ENCODE results near the gene DCAF8L2.
"Not testable (repeated sequence)": the region's sequence is repeated elsewhere in the genome, so short reads cannot be mapped to it uniquely, and the experiment has no call there.

The DCAF8L2 gene

DNA sequence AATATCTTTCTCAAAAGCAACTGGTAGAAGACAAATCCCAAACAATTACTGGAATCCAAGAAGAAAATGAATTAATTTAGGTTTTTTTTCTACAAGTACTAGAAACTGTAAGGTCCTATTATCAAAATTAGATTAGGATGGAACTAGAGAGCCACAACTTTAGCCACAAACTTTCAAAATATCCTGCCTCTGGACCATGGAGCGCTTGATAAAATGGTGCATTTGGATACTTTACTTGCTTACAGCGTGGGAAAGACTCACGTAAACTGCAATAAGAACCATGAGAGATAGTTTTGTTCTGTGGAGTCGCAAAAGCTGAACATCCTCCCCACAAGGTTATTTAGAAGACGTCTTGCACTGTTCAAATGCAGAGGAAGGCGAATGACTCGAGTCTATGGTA is at the start of gene DCAF8L2:
Gene DCAF8L2, plus strand, starts transcription at position 301 of the 400 bp plus-strand sequence. CDS start 156,552 bp downstream, outside the sequence.
- DNase-seq (ENCODE audit: low read depth, low spot score) = no peak

DNA sequence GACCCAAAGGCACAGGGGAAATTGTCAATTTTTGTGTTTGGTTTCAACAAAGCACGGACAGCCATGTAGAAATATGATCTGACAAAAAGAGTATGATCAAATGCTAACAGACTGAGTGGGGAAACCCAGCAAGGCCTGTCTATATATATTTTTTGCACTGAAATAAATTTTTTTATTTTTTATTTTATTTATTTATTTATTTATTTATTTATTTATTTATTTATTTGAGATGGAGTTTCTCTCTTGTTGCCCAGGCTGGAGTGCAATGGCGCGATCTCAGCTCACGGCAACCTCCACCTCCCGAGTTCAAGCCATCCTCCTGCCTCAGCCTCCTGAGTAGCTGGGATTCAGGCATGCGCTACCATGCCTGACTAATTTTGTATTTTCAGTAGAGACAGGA is 49.0 kb upstream of the DCAF8L2 start:
- not testable (repeated sequence) for DNase-seq (ENCODE audit: low read depth, low spot score)

GRCh38 chrX:27548624-27549023 is 41.5 kb upstream of the DCAF8L2 start:
- DNase-seq (ENCODE audit: low read depth, low spot score) = no peak

DNA sequence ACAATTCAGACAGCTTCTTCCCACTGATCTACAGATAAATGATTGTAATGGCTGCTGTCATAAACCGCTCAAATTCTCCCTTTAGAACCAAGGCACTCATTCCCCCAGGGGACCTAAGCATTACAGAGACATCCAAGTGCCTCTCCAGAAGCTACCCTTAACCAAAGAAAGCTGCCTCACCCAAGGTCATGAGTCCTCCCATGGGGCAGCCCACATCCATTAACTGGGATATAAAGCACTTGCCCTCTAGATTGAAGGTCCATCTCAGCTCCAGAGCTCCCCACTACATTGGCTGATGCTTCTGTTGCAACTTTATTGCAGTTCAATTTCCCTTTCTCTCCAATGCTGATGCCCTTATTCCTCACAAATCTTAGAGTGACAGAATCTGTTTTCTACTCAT is 40.5 kb upstream of the DCAF8L2 start:
- no peak for DNase-seq (ENCODE audit: low read depth, low spot score)

DNA sequence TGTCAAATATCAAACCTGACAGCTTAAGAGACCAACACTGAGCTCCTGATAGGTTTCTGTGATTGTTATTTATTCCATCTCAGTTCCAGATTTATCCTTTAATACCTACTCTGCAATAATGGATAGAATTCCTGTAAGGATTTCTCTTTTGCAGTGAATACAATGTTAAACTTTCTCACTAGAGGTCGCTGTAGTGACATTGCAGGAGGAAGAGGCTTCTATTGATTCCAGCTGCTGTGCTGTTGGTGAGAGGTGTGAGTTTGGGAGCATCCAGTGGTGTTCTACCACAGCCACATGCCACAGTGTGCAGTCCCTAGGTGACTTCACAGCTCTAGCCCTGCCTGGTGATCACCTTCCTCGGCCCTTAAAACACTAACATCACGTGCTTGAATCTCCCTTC is 34.6 kb upstream of the DCAF8L2 start:
- DNase-seq (ENCODE audit: low read depth, low spot score) = no peak

DNA sequence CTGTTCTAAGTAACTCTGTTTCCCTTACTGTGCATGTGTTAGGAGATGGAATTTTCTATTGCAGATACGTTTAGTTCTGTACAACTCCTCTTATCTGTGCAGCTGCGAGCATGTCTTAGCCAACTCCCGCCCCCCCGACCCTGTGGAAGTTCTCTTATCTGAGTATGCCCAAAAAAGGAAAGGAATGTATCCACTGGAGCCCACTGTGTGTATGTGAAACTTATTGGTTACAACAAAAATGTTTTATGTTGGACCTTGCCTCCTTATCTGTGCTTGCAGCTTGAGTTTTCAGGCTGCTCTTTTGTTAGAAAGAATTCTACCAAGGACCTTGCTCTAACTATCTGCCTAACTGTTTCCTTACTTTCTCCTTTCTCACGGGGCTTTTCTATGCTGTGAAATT is 24.2 kb upstream of the DCAF8L2 start:
- no peak for DNase-seq (ENCODE audit: low read depth, low spot score)

GRCh38 chrX:27571164-27571563 is 19.0 kb upstream of the DCAF8L2 start:
- no peak for DNase-seq (ENCODE audit: low read depth, low spot score)

GRCh38 chrX:27575565-27575964 is 14.6 kb upstream of the DCAF8L2 start:
- no peak for DNase-seq (ENCODE audit: low read depth, low spot score)

DNA sequence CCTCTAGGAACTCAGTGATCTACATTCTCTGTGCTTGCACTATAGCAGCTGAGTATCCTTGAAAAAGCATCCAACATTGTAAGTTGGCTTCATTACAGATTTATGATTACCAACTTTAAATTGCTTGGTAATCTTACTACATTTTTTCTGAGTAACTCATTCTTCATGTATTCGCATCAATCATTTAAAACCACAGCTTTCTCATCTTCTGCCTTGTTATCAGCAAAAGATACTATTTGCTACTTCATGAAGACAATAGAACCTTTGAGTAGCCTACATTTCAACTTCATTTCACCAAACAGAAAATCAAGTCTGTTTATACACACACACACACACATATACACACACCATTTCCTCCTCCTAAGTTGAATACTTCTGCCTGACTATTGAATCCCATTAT is 6.2 kb upstream of the DCAF8L2 start:
- DNase-seq (ENCODE audit: low read depth, low spot score) = no peak

DNA sequence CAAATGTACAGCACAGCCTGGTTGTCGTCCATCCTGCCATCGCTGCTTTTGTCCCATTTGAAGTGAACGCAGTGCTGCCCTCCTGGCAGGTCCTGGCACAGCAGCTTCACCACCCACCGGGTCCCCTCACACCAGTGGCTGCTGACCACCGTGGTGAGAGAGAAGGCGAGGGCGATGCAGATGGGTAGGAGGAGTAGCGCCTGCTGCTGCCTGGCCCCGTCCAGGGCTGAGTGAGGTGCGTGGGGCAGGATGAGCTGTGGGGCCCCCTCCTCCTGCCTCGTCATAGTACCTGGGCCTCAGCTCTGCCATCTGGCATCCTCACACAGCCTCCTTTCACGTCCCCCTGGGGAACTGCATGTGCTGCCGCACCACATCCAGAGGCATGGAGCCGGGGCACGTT is 1.8 kb downstream of the DCAF8L2 start:
- DNase-seq (ENCODE audit: low read depth, low spot score) = no peak

- DNase-seq (ENCODE audit: low read depth, low spot score) = no peak
These were observed 7.4 kb downstream of the DCAF8L2 start for GRCh38 chrX:27597508-27597907.

- DNase-seq (ENCODE audit: low read depth, low spot score) = no peak
These were observed 8.2 kb downstream of the DCAF8L2 start for GRCh38 chrX:27598312-27598711.

- no peak for DNase-seq (ENCODE audit: low read depth, low spot score)
These were observed 9.8 kb downstream of the DCAF8L2 start for GRCh38 chrX:27599928-27600327.

- DNase-seq (ENCODE audit: low read depth, low spot score) = no peak
These were observed 10.5 kb downstream of the DCAF8L2 start for GRCh38 chrX:27600686-27601085.

DNA sequence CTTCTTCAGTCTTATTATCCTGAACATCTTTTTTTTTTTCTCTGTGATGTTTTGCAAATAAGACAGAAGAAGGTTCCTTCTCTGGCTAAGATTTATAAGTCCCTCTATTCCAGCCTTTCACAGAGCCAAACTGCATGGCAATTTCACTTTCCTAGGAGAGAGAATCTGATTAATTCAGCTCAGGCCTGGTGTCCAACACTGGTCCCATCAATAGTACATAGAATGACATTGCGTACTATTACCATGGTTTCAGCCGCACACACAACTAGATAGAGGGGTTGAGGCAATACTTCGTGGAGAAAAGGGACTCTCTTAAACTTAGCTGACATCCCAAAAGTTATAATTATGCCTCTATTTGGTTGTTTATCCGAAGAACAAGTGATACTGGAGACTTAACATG is 18.5 kb downstream of the DCAF8L2 start:
- no peak for DNase-seq (ENCODE audit: low read depth, low spot score)

DNA sequence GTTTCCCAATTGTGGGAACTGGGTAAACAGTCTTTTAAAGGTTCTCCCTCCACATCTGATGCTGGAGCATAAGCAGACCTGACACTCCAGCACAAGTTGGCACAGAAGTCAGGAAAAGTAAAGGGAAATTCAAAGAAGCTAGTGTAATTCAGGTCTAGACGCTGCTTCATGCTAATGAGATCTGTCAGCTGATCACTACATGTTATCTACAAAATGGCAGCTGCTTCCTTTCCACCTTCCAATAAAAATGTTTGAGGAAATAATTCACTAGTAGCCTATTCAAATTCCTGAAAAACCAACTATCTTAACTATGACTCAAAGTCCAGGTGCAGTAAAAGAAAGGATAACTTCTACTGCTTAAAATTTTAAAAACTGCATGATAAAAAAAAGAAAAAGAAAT is 29.3 kb downstream of the DCAF8L2 start:
- DNase-seq (ENCODE audit: low read depth, low spot score) = no peak

- no peak for DNase-seq (ENCODE audit: low read depth, low spot score)
These were observed 29.8 kb downstream of the DCAF8L2 start for GRCh38 chrX:27619975-27620374.

DNA sequence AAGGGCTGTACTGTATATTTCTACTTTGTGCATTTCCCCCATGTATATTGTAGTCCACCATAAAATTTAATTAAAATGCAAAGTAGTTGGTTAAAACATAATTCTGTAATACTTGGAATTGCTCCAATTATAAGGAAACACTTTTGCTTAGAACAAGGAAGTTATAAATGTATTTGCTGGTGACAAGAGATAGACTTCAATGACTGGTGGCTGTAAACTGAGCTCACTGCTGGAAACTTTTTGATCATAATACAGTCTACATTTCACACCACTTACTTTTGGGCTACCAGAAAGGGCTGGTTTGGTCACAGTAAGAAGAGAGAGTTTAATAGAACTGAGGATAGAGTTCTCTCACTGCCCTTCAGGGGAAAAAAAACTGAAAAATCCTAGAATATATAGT is 32.7 kb downstream of the DCAF8L2 start:
- no peak for DNase-seq (ENCODE audit: low read depth, low spot score)

GRCh38 chrX:27626066-27626465 is 35.9 kb downstream of the DCAF8L2 start:
- no peak for DNase-seq (ENCODE audit: low read depth, low spot score)

DNA sequence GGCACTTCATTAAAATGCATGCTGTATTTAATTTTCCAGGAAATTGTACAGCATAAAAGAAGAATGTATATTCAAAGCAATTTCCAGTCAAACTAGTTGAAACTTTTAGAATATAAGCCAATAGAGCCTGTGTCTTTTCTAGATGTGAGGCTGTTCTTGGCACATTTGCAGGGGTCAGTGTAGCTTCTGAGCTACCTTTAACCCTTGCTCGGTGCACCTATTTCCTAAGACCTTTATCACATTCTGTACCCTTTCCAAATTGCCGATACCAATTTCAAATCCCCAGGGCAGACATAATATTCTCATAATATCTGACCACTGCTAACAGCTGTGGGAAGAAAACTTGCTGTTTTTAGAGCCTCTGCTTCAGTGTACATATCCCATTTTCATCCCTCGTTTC is 43.2 kb downstream of the DCAF8L2 start:
- no peak for DNase-seq (ENCODE audit: low read depth, low spot score)

- DNase-seq (ENCODE audit: low read depth, low spot score) = no peak
These were observed 66.4 kb downstream of the DCAF8L2 start for GRCh38 chrX:27656581-27656980.

- no peak for DNase-seq (ENCODE audit: low read depth, low spot score)
These were observed 70.7 kb downstream of the DCAF8L2 start for GRCh38 chrX:27660878-27661277.

GRCh38 chrX:27671234-27671633 is 81.1 kb downstream of the DCAF8L2 start:
- DNase-seq (ENCODE audit: low read depth, low spot score) = no peak

DNA sequence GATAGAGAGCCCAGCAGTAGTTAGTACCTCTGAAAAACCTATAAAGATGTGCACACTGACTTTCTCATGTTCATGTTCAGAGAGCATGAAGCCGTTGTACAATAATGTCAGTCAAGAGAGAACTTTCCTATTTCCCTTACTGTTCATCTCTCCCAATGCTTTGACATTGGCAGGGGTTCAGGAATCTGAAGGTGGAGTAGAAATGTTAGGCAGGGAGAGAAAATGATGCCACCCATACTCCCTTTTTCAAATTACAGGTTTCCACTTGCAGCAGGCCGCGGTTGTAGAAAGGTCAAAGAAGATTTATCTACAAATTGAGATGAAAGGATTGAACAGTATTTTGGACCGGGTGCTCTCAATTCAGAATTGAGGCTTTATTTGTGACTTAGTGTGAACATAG is 84.3 kb downstream of the DCAF8L2 start:
- DNase-seq (ENCODE audit: low read depth, low spot score) = no peak

- DNase-seq (ENCODE audit: low read depth, low spot score) = no peak
These were observed 85.3 kb downstream of the DCAF8L2 start for GRCh38 chrX:27675493-27675892.
